ENCODE data around the gene SLC25A21.

The SLC25A21 gene

GRCh38 chr14:36755756-36756155, 416.6 kb downstream of the SLC25A21 start:
- Histone ChIP-seq H4K20me1 (ENCODE audit: low read depth, low read length) (no peaks in the 10 kb centered on the region), H3K4me2 (ENCODE audit: low read depth, low read length, poor library complexity, severe bottlenecking) (no peak overlapping the region), H3K79me2 (ENCODE audit: insufficient read depth, low read length) (no peaks in the 10 kb centered on the region), H3K36me3 (ENCODE audit: low read length) (no peaks in the 10 kb centered on the region), H3K27ac (ENCODE audit: low read depth, low read length) (no peak overlapping the region), H3K27me3 (ENCODE audit: low read length) (no peaks in the 10 kb centered on the region), H2AFZ (ENCODE audit: low read depth, low read length, severe bottlenecking) (no peak overlapping the region), H3F3A (ENCODE audit: insufficient read depth) (no peaks in the 10 kb centered on the region), H3K9me2 (replicated peaks; ENCODE audit: insufficient read depth, low read length) (no peaks in the 10 kb centered on the region), H3K4me3 (ENCODE audit: insufficient read depth, low read length, poor library complexity, severe bottlenecking) (no peak overlapping the region), H3K9ac (ENCODE audit: low read length) (no peak overlapping the region), H3K9me3 (ENCODE audit: insufficient read depth, low read length) (peaks cover 10% of the 10 kb centered on the region; the same call in 1 of the 2 replicates)
- TF ChIP-seq, protein P1, sequence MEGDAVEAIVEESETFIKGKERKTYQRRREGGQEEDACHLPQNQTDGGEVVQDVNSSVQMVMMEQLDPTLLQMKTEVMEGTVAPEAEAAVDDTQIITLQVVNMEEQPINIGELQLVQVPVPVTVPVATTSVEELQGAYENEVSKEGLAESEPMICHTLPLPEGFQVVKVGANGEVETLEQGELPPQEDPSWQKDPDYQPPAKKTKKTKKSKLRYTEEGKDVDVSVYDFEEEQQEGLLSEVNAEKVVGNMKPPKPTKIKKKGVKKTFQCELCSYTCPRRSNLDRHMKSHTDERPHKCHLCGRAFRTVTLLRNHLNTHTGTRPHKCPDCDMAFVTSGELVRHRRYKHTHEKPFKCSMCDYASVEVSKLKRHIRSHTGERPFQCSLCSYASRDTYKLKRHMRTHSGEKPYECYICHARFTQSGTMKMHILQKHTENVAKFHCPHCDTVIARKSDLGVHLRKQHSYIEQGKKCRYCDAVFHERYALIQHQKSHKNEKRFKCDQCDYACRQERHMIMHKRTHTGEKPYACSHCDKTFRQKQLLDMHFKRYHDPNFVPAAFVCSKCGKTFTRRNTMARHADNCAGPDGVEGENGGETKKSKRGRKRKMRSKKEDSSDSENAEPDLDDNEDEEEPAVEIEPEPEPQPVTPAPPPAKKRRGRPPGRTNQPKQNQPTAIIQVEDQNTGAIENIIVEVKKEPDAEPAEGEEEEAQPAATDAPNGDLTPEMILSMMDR (IDR thresholded peaks at IDR 0.05; ENCODE audit: insufficient read depth, low read length, poor library complexity, severe bottlenecking), result no peak
- TF ChIP-seq EZH2phosphoT487 (conservative IDR thresholded peaks at IDR 0.05; ENCODE audit: low read length), result no peak

DNA sequence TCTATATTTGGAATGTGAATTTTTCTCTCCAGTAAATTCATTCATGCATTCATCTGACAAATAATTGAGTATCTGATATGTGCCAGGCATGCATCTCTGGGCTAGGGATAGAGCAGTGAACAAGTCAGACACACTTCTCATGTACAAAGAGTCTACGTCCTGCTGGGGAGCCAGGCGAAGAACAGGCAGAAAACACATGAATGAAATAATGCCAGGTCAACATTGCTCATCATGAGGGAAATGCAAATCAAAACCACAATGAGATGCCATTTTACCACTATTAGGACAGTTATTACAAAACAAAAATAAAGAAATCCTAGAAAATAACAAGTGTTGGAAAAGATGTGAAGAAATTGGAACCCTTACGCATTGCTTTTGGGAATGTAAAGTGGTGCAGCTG, 420.5 kb downstream of the SLC25A21 start:
- Histone ChIP-seq H3K27ac (ENCODE audit: low read depth, low read length) (no peak overlapping the region), H3K36me3 (ENCODE audit: low read length) (no peaks in the 10 kb centered on the region), H3K9ac (ENCODE audit: low read length) (no peak overlapping the region), H3K9me2 (replicated peaks; ENCODE audit: insufficient read depth, low read length) (no peaks in the 10 kb centered on the region), H3K9me3 (ENCODE audit: insufficient read depth, low read length) (peaks cover 10% of the 10 kb centered on the region; the same call in 1 of the 2 replicates), H3F3A (ENCODE audit: insufficient read depth) (no peaks in the 10 kb centered on the region), H3K79me2 (ENCODE audit: insufficient read depth, low read length) (no peaks in the 10 kb centered on the region), H3K27me3 (ENCODE audit: low read length) (no peaks in the 10 kb centered on the region), H3K4me3 (ENCODE audit: insufficient read depth, low read length, poor library complexity, severe bottlenecking) (no peak overlapping the region), H3K4me2 (ENCODE audit: low read depth, low read length, poor library complexity, severe bottlenecking) (no peak overlapping the region), H2AFZ (ENCODE audit: low read depth, low read length, severe bottlenecking) (no peak overlapping the region), H4K20me1 (ENCODE audit: low read depth, low read length) (no peaks in the 10 kb centered on the region)
- TF ChIP-seq EZH2phosphoT487 (conservative IDR thresholded peaks at IDR 0.05; ENCODE audit: low read length), result no peak
- TF ChIP-seq, protein P1 (IDR thresholded peaks at IDR 0.05; ENCODE audit: insufficient read depth, low read length, poor library complexity, severe bottlenecking), result no peak

GRCh38 chr14:36751106-36751505, 421.3 kb downstream of the SLC25A21 start:
- no peak overlapping the region for H3K27ac ChIP-seq (ENCODE audit: low read depth, low read length)
- no peaks in the 10 kb centered on the region for H4K20me1 ChIP-seq (ENCODE audit: low read depth, low read length)
- no peaks in the 10 kb centered on the region for H3K27me3 ChIP-seq (ENCODE audit: low read length)
- no peak overlapping the region for H3K4me3 ChIP-seq (ENCODE audit: insufficient read depth, low read length, poor library complexity, severe bottlenecking)
- no peaks in the 10 kb centered on the region for H3K9me2 ChIP-seq (replicated peaks; ENCODE audit: insufficient read depth, low read length)
- H3K36me3 ChIP-seq (ENCODE audit: low read length), result no peaks in the 10 kb centered on the region
- no peak overlapping the region for H3K9ac ChIP-seq (ENCODE audit: low read length)
- no peaks in the 10 kb centered on the region for H3F3A ChIP-seq (ENCODE audit: insufficient read depth)
- no peak for TF ChIP-seq EZH2phosphoT487 (conservative IDR thresholded peaks at IDR 0.05; ENCODE audit: low read length)
- TF ChIP-seq, protein P1 (IDR thresholded peaks at IDR 0.05; ENCODE audit: insufficient read depth, low read length, poor library complexity, severe bottlenecking), result no peak
- H3K79me2 ChIP-seq (ENCODE audit: insufficient read depth, low read length), result no peaks in the 10 kb centered on the region
- no peak overlapping the region for H2AFZ ChIP-seq (ENCODE audit: low read depth, low read length, severe bottlenecking)
- peaks cover 10% of the 10 kb centered on the region; the same call in 1 of the 2 replicates for H3K9me3 ChIP-seq (ENCODE audit: insufficient read depth, low read length)
- H3K4me2 ChIP-seq (ENCODE audit: low read depth, low read length, poor library complexity, severe bottlenecking), result no peak overlapping the region

Data from SU-DHL-6 (cell line).